IMR-90 (cell line): ENCODE measurements around the gene ERLIN1. TPM values are rescaled to one million over a fixed set of nuclear protein-coding genes. Genes with fewer than 3 reads are reported as not detected.

Source experiments
- ATAC-seq: fragments of 200-7000 bp; cut with Tn5 transposase; 2 replicates; pipeline ENCODE4 v1.9.1; 2020; ENCODE audit warnings: low read depth, mild to moderate bottlenecking, moderate library complexity
- BruUV-seq: library from RNA; stranded (reverse); fragments of 400-500 nt; replicated peaks from 2 replicates; lab custom pipeline; 2021; lab: Mats Ljungman, UMichigan
- CTCF ChIA-PET: fragments of 300-600 bp; formaldehyde crosslinking; extraction: SDS; loops from one replicate; lab custom pipeline; 2021; ENCODE audit warnings: antibody characterized with exemption; lab: Yijun Ruan, JAX
- POLR2A ChIA-PET: fragments of 300-600 bp; sonication (Branson Sonifier 250); formaldehyde crosslinking; loops from one replicate; lab custom pipeline; 2022; ENCODE audit warnings: antibody characterized with exemption; ENCODE audit not compliant: unreplicated experiment; lab: Charles Lee
- DNase-seq: peaks from one replicate; pipeline ENCODE4 v3.0.0; 2013
- H2AFZ ChIP-seq: replicated peaks from 2 replicates; pipeline ENCODE3; 2013; ENCODE audit warnings: low read length, mild to moderate bottlenecking; ENCODE audit not compliant: poor library complexity
- H2AK5ac ChIP-seq: 2 replicates; pipeline ENCODE4 v1.6.1; 2013; ENCODE audit warnings: low read depth, low read length, inconsistent platforms
- H2AK9ac ChIP-seq: replicated peaks from 2 replicates; pipeline ENCODE3; 2013; ENCODE audit warnings: mild to moderate bottlenecking, low read depth, low read length, moderate library complexity; ENCODE audit not compliant: poor library complexity
- H2BK120ac ChIP-seq: 2 replicates; pipeline ENCODE4 v1.6.1; 2013; ENCODE audit warnings: low read depth, low read length, inconsistent platforms
- H2BK15ac ChIP-seq: 3 replicates; pipeline ENCODE4 v1.6.1; 2013; ENCODE audit warnings: low read depth, low read length, inconsistent platforms
- H2BK20ac ChIP-seq: 2 replicates; pipeline ENCODE4 v1.6.1; 2013; ENCODE audit warnings: low read depth, mild to moderate bottlenecking, inconsistent platforms, low read length, moderate library complexity
- H2BK5ac ChIP-seq: 2 replicates; pipeline ENCODE4 v1.6.1; 2013; ENCODE audit warnings: mild to moderate bottlenecking, low read depth, low read length, inconsistent platforms; ENCODE audit not compliant: poor library complexity, severe bottlenecking
- H3K14ac ChIP-seq: replicated peaks from 2 replicates; pipeline ENCODE4 v1.6.1; 2013; ENCODE audit warnings: low read depth, low read length, inconsistent platforms
- H3K18ac ChIP-seq: 2 replicates; pipeline ENCODE4 v1.6.1; 2013; ENCODE audit warnings: low read depth, low read length, control low read depth
- H3K23ac ChIP-seq: 2 replicates; pipeline ENCODE4 v1.6.1; 2013; ENCODE audit warnings: low read depth, low read length, inconsistent platforms
- H3K27ac ChIP-seq: 2 replicates; pipeline ENCODE4 v1.5.1; 2013; ENCODE audit warnings: mild to moderate bottlenecking, control low read depth, low read length; ENCODE audit not compliant: insufficient read depth
- H3K27me3 ChIP-seq: 2 replicates; pipeline ENCODE4 v1.6.1; 2013; ENCODE audit warnings: low read length; ENCODE audit not compliant: control insufficient read depth, insufficient read depth
- H3K36me3 ChIP-seq: 2 replicates; pipeline ENCODE4 v1.6.1; 2013; ENCODE audit warnings: low read length, mixed read lengths; ENCODE audit not compliant: control insufficient read depth, insufficient read depth
- H3K4ac ChIP-seq: 2 replicates; pipeline ENCODE4 v1.6.1; 2013; ENCODE audit warnings: low read depth, low read length, inconsistent platforms
- H3K4me1 ChIP-seq: 2 replicates; pipeline ENCODE4 v1.6.1; 2013; ENCODE audit warnings: low read length, mixed read lengths; ENCODE audit not compliant: control insufficient read depth, insufficient read depth
- H3K4me2 ChIP-seq: 2 replicates; pipeline ENCODE4 v1.6.1; 2013; ENCODE audit warnings: low read depth, mild to moderate bottlenecking, control low read depth, low read length, moderate library complexity
- H3K4me3 ChIP-seq: 2 replicates; pipeline ENCODE4 v1.5.1; 2013; ENCODE audit warnings: low read depth, mild to moderate bottlenecking, control low read depth, low read length, moderate library complexity; ENCODE audit not compliant: insufficient read depth
- H3K56ac ChIP-seq: 2 replicates; pipeline ENCODE4 v1.6.1; 2013; ENCODE audit warnings: low read length, inconsistent platforms; ENCODE audit not compliant: insufficient read depth; ENCODE audit errors: extremely low read depth
- H3K79me1 ChIP-seq, 2 experiments: 2 replicates each; pipeline ENCODE4 v1.6.1; 2013; ENCODE audit warnings: low read length in 2 of 2, inconsistent platforms in 1 of 2, low read depth in 1 of 2
- H3K9ac ChIP-seq: 2 replicates; pipeline ENCODE4 v1.6.1; 2013; ENCODE audit warnings: low read depth, low read length, control low read depth
- H3K9me1 ChIP-seq: 2 replicates; pipeline ENCODE4 v1.6.1; 2013; ENCODE audit warnings: low read length, inconsistent platforms; ENCODE audit not compliant: insufficient read depth
- H3K9me3 ChIP-seq: 2 replicates; pipeline ENCODE4 v1.6.1; 2013; ENCODE audit warnings: low read length; ENCODE audit not compliant: control insufficient read depth, insufficient read depth
- H4K20me1 ChIP-seq: 2 replicates; pipeline ENCODE4 v1.6.1; 2013; ENCODE audit warnings: low read length, inconsistent platforms; ENCODE audit not compliant: insufficient read depth
- H4K5ac ChIP-seq: 2 replicates; pipeline ENCODE4 v1.6.1; 2013; ENCODE audit warnings: mild to moderate bottlenecking, low read depth, low read length, control low read depth
- H4K8ac ChIP-seq, 2 experiments: 2 replicates each; pipeline ENCODE4 v1.6.1; 2013; ENCODE audit warnings: low read depth in 2 of 2, low read length in 2 of 2, control low read depth in 1 of 2, inconsistent platforms in 1 of 2
- H4K91ac ChIP-seq: 2 replicates; pipeline ENCODE4 v1.6.1; 2013; ENCODE audit warnings: low read depth, low read length, inconsistent platforms; ENCODE audit not compliant: insufficient read depth
- FOS ChIP-seq: fragments of 150-350 bp; IDR thresholded peaks from 2 replicates; pipeline ENCODE4 v1.6.1; 2016; ENCODE audit warnings: low read depth, low read length
- MAZ ChIP-seq: IDR thresholded peaks from 2 replicates; pipeline ENCODE4 v1.6.1; 2012; ENCODE audit warnings: low read depth, mild to moderate bottlenecking, low read length, improper control_type of control experiment, moderate library complexity, borderline replicate concordance
- POLR2A ChIP-seq: IDR thresholded peaks from 2 replicates; pipeline ENCODE4 v1.6.1; 2012; ENCODE audit warnings: mild to moderate bottlenecking, low read depth, low read length
- RAD21 ChIP-seq: IDR thresholded peaks from 2 replicates; pipeline ENCODE4 v1.6.1; 2012; ENCODE audit warnings: low read length, improper control_type of control experiment
- RCOR1 ChIP-seq: IDR thresholded peaks from 2 replicates; pipeline ENCODE4 v1.6.1; 2012; ENCODE audit warnings: mild to moderate bottlenecking, low read length, improper control_type of control experiment; ENCODE audit not compliant: insufficient replicate concordance
- USF2 ChIP-seq: fragments of 150-350 bp; IDR thresholded peaks from 2 replicates; pipeline ENCODE4 v1.6.1; 2017; ENCODE audit warnings: mild to moderate bottlenecking, antibody characterized with exemption, low read length, low read depth
- dilution Hi-C: fragments of 300-500 bp; cut with HindIII; formaldehyde crosslinking; loops from one replicate; pipeline ENCODE4 v1.14.3; 2018; ENCODE audit warnings: low sequenced_read_pairs; ENCODE audit not compliant: unreplicated experiment
- in situ Hi-C: fragments of 300-500 bp; cut with MboI; formaldehyde crosslinking; loops from 3 replicates; pipeline ENCODE4 v1.14.3; 2019; ENCODE audit warnings: low sequenced_read_pairs, inconsistent platforms, mixed read lengths
- intact Hi-C: fragments of 100-400 bp; cut with micrococcal nuclease; formaldehyde crosslinking; loops from 2 replicates; pipeline ENCODE4 v1.10.0; 2022
- polyA plus RNA-seq, 3 experiments: library from polyadenylated mRNA; depleted of rRNA; stranded (reverse); fragments of >200 nt; gene quantifications; 2 replicates each; pipeline ENCODE4 v1.2.3, GENCODE V29; 2012; ENCODE audit warnings: low replicate concordance in 1 of 3
- total RNA-seq: library from RNA; depleted of rRNA; stranded (reverse); fragments of >200 nt; gene quantifications from 2 replicates; pipeline ENCODE4 v1.2.3, GENCODE V29; 2012

Gene ERLIN1
- total and polyA plus RNA-seq, 2 of the 4 experiments (the other 2 are of a cell fraction) = 31.5 to 33.9 TPM

- Histone ChIP-seq H3K4me2 (no peak overlapping the region), H3K4me3 (no peak overlapping the region), H3K9ac (no peak overlapping the region), H2AFZ (no peak overlapping the region), H4K20me1 (no peaks in the 10 kb centered on the region), H3K56ac (no peak overlapping the region), H4K8ac (no peak overlapping the region), H3K9me3 (no peaks in the 10 kb centered on the region), H2BK20ac (no peak overlapping the region), H3K4me1 (no peaks in the 10 kb centered on the region), H2AK5ac (no peak overlapping the region), H2AK9ac (no peak overlapping the region), H3K18ac (no peak overlapping the region), H3K23ac (no peak overlapping the region), H3K27me3 (peaks cover 16% of the 10 kb centered on the region), H4K91ac (no peak overlapping the region), H3K36me3 (no peaks in the 10 kb centered on the region), H2BK5ac (no peak overlapping the region), H3K4ac (no peak overlapping the region), H2BK120ac (no peak overlapping the region), H3K9me1 (no peaks in the 10 kb centered on the region), H4K5ac (no peak overlapping the region), H3K79me1 (no peaks in the 10 kb centered on the region), H3K27ac (no peak overlapping the region), H3K14ac (no peak overlapping the region), H2BK15ac (no peak overlapping the region)
- dilution Hi-C loops (no loop called here), intact Hi-C loops (no loop called here), in situ Hi-C loops (no loop called here)
- ChIA-PET CTCF (no interaction called here), POLR2A (no interaction called here)
- DNase-seq = no peak
- TF ChIP-seq RAD21 (no peak), USF2 (no peak), POLR2A (no peak), MAZ (no peak), RCOR1 (no peak), FOS (no peak)
- no peak for ATAC-seq
- no TSS peak for BruUV-seq
Observed at GRCh38 chr10:100122780-100123179, 63.0 kb downstream of the ERLIN1 start.
